HG03196 (cell line): ENCODE results near the gene CCL25.

Source experiments
- ATAC-seq: cut with Tn5 transposase; IDR thresholded peaks from one replicate; pipeline ENCODE4 v1.9.1; 2021; ENCODE audit not compliant: unreplicated experiment

The CCL25 gene

DNA sequence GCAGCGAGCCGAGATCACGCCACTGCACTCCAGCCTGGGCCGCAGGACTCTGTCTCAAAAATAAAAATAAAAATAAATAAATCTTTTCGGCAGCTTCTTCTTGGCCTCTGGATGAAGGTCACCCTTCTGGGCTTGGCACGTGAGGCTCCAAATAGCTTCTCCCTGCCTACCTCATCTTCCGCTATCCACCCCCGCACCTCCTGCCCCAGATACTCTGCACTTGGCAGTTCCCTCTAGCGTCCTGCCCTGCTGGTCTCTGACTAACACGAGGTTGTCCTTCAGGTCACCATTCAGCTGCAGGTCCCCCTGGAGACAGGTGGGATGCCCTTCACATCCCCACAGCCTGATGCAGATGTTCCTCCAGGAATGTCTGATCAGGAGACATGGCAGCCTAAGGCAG, 8.5 kb upstream of the CCL25 start:
- no peak for ATAC-seq

DNA sequence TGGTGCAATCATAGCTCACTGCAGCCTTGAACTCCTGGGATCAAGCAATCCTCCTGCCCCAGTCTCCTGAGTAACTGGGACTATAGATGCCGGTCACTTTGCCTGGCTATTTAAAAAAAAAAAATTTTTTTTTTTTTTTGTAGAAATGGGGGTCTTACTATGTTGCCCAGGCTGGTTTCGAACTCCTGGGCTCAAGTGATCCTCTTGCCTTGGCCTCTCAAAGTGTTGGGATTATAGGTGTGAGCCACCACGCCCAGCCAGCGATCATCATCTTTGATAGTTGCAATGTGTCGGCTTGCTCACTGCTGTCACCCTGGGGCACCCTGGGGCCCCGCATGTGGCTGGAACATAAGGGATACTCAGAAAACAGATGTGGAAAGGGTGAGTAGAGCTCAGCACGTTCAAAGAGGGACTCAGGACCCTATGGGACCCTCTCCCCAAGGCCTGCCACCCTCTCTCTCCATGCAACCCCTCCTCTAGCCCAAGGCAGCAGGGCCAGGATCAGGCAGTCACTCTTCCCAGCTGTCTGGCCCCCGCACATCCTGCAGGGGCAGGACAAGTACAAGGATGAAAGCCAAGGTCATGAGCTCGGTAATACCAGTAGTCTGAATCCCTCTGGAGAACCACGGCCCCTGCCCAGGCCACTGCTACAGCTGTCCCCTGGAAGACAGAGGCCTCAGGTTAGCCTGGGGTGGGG, 6.5 kb upstream of the CCL25 start:
- no peak for ATAC-seq

- ATAC-seq, result no peak
These were observed 5.9 kb upstream of the CCL25 start for GRCh38 chr19:8046569-8047165.

DNA sequence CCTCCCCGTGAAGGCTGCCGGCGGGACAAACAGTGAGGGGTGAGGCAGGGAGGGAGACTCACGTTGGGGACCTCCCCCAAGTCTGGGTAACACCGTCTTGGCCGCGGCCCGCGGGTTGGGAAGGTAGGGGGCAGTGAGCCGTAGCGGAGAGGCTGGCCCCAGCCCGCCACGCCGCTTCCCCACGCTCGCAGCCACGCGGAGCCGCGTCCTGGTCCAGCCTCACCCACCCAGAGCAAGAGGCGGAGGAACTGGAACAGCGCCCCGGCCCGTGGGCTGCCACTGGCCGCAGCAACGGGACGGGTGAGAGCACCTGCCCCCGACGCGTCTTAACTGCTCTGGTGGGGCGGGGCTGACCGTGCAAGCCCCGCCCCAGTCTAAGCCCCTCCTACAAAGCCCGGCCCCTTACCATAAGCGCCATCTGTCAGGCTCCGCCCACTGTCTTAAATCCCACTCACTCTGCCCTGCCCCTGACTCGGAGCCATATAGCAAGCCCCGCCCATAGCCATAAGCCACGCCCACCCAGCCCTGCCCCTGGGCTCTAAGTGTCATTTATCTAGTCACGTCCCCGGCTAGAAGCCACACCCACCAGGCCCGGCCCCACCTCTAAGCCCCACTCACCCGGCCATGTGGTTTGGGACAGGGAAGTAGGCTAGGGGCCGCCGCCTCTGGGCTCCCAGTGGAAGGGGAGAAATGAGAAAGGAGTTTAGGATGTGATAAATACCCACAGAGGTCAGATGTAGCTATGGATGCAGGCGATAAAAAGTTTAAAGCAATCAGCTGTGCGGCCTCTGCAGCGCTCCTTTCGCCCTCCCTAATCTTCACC, 2.1 kb upstream of the CCL25 start:
- peak; percentile 77 for ATAC-seq

GRCh38 chr19:8054169-8054568, 1.6 kb downstream of the CCL25 start:
- ATAC-seq, result no peak

GRCh38 chr19:8056533-8056932, 4.0 kb downstream of the CCL25 start:
- ATAC-seq, result no peak

DNA sequence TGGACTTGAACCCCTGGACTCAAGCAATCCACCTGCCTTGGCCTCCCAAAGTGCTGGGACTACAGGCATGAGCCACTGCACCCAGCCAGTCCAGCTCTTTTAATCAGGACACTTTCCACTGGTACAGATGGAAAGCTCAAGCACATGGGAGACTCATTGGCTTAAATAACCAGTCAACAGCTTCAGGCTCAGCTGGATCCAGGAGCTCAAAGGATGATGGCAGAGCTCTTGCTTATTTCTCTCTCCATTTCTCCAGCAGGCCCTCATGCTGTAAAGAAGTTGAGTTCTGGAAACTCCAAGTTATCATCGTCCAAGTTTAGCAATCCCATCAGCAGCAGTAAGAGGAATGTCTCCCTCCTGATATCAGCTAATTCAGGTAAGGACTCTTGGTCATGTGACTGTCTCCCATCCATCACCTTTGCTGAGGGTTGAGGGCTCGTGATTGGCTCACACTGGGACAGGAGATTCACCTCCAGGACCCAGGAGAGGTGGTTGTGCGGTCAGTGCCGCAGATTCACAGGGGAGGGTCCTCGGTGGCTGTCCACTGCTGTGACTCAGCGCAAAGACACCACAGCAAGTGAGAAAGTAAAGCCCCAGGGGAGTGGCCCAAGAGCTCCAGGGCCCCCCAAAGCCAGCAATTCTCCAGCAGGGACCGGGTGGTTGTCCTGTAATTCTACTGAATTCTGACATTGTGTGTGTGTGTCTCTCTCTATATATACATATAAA, 5.1 kb downstream of the CCL25 start:
- ATAC-seq, result no peak

- no peak for ATAC-seq
These were observed 12.6 kb downstream of the CCL25 start for GRCh38 chr19:8064911-8065874.

- ATAC-seq, result no peak
These were observed 13.3 kb downstream of the CCL25 start for GRCh38 chr19:8065875-8066261.

GRCh38 chr19:8069096-8069973, 16.8 kb downstream of the CCL25 start:
- ATAC-seq, result no peak

GRCh38 chr19:8071912-8072311, 19.4 kb downstream of the CCL25 start:
- no peak for ATAC-seq

- no peak for ATAC-seq
These were observed 21.9 kb downstream of the CCL25 start for GRCh38 chr19:8074501-8074900.

- no peak for ATAC-seq
These were observed 22.9 kb downstream of the CCL25 start for GRCh38 chr19:8075158-8076074.

- ATAC-seq, result no peak
These were observed 27.4 kb downstream of the CCL25 start for GRCh38 chr19:8079988-8080387.

DNA sequence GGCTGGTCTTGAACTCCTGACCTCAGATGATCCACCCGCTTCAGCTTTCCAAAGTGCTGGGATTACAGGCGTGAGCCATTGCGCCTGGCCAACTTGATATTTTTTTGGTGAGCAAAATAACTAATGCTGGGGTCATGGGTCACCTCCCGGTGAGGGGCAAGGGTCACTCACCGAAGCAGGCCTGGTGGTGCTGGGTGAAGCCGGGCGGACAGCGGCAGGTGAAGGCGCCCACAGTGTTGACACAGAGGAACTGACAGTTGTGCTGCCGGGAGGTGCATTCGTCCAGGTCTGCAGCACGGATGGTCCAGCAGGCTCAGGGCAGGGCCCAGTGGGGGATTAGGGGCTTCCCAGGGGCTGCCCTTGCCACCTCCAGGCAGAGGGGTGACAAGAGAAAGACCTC, 28.3 kb downstream of the CCL25 start:
- no peak for ATAC-seq

DNA sequence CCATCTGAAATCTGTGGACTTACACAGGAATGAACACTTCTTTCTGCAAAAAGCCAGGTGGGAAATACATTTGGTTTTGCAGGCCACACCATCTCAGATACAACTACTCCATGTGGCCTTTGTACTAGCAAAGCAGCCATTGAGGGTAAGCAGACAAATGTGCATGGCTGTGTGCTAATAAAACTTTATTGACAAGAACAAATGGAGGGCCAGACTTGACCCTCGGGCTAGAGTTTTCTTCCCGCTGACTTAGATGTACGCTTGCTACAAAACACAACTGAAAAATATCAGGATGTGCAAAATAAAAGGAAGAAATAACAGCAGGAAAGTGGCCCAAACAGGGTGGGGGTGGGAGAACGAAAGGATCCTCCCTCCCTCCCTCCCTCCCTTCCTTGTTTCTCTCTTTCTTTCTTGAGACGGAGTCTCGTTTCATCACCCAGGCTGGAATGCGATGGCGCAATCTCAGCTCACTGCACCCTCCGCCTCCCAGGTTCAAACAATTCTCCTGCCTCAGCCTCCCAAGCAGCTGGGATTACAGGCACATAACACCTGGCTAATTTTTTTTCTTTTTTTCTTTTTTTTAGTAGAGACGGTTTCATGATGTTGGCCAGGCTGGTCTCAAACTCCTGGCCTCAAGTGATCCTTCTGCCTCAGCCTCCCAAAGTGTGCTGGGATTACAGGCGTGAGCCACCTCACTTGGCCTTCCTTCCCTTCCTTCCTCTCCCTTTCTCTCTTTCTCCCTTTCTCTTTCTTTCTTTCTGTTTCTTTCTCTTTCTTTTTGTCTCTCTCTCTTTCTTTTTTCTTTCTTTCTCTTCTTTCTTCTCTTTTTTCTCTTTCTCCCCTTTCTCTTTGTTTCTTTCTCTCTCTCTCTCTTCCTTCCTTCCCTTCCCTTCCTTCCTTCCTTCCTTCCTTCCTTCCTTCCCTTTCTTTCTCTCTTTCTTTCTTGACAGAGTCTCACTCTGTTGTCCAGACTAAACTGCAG, 29.3 kb downstream of the CCL25 start:
- ATAC-seq, result no peak

- ATAC-seq, result no peak
These were observed 30.6 kb downstream of the CCL25 start for GRCh38 chr19:8083141-8083540.
